HG03575 (cell line): ENCODE measurements around the gene CD300H.
"Not testable (repeated sequence)": the region's sequence is repeated elsewhere in the genome, so short reads cannot be mapped to it uniquely, and the experiment has no call there.

Experiments used
- ATAC-seq: cut with Tn5 transposase; IDR thresholded peaks from one replicate; pipeline ENCODE4 v1.9.1; 2021; ENCODE audit not compliant: unreplicated experiment, insufficient number of reproducible peaks, low FRiP score; ENCODE audit errors: extremely low read depth

The CD300H gene

DNA sequence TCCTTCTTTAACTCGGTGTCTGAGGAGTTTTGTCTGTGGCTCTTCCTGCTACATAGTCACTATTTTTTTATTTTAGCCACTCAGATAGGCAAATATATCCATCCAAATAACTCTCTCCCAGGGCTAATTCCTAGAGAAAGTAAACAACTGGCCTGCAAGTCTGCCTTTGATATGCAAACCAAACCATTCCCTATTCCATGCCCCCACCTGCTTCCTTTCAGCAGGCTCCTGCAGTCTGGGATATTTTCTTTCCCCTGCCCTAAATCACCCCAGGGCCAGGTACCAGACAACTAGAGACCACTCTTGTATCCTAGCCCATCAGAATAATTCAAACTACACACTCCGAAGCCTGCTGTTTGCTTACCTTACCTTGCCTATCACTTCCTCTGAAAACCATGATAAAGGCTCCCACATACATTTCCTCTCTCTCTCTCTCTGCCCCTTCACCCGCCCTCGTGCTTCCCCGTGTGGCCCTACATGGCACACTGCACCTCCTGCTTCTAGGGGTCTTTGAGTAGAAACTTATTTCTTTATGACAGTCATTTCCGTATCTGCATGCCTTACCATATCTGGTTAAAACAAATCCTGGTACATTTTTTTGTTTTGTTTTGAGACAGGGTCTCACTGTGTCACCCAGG is 8.3 kb downstream of the CD300H start:
- ATAC-seq, result no peak

DNA sequence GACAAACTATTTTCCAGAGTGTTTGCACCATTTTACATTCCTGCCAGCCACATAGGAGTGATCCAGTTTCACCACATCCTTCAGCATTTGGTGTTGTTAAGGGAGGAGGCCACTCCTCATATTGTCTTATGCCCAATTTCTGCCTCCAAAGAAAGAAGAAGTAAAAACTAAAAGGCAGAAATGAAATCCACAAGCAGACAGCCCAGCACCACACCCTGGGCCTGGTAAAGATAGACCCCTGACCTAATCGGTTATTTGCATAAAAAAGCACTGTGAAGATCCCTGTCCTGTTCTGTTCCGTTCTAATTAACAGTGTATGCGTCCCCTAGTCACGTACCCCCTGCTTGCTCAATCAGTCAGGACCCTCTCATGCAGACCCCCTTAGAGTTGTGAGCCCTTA is 8.9 kb downstream of the CD300H start:
- ATAC-seq, result not testable (repeated sequence)

DNA sequence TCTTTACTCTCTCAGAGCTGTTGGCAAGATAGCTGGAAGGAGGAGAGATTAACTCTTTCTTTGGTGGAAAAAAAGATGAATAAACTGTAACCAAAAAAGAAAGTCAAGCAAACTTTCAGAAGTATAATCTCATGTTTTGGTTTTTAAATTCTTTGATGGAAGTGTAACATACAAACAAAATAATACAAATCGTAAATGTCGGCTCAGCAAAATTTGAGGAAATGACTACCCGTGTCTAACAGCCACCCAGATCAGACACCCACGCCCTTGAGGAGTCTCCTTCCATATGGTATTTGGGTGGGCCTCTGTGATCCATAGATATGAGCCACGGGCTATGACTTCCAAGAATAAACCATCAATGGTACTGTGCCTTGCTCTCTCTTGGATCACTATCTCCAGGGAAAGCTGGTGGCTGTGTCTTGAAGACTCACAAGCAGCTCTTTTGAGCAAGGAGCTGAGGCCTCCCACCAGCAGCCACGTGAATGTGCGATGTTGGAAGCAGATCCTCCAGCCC is 11.8 kb downstream of the CD300H start:
- ATAC-seq, result no peak

DNA sequence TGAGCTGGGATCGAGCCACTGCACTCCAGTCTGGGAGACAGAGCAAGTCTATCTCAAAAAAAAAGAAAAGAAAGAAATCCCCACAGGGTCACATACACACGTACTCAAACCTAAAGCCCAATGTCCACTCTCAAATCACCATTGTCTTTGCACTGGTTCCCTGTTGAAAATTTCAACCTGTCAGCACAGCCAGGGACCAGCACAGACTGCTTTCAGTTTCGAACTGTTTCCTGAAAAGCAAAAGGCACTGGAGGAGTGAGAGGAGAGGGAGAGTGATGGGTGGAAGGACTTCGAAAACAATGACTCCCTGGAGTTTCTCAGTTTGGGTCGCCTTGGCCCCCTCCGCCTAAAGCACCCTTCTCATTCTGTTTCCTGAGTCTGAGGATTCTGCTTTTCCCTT is 12.4 kb downstream of the CD300H start:
- ATAC-seq, result no peak

DNA sequence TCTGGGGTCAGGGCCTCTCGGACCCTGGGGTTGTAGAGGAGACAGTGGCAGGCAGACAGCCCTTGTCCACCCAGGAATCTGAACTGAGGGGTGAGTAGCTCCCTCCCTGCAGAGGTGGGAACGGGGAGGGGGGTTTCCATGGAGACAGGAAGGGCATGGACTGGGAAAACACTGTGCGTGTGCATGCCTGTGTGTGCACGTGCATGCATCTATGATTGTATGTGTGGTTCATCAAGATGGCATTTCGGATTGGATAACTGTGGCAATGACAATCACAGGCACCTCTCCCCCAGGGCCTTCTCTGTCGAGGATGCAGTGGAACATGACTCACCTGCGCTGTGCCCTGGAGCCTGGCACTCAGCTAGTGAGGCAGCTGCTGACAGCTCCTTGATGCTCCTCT is 15.3 kb downstream of the CD300H start:
- ATAC-seq, result no peak

DNA sequence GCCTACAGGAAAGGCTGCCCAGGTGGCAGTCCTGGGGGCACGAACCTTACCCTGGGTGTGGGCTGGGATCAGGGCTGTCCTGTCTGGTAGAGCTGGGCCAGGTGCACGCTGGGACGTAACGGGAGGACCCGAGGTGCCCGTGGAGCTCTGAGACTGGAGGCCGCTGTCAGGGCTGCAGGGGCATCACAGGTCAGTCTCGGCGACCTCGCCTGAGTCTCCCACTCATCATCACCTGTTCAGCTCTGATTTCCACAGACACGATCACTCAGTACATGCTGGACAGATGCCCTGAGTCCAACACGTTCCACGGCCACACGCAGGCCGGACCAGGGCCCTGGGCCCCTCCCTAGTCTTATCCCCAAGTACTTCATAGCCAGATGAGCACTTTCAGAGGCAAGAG is 16.7 kb downstream of the CD300H start:
- ATAC-seq, result no peak

DNA sequence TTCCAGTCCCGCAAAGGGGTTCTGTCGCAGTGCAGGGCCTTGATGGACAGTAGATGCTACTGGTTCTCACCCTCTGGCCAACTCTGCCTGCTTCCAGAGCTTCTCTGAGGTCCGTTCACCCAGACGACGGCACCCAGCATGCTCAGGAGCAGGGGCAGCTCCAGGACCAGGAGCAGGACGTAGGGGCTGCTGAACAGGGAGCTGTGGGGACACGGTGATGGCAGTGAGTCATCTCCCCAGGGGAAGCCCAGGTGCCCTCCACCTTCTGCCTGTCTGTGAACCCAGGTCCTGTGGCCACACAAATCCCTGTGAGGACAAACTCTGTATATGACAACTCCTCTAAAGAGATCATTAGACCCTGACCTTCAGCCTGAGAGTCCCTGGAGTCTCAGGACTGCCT is 18.0 kb downstream of the CD300H start:
- ATAC-seq, result no peak

DNA sequence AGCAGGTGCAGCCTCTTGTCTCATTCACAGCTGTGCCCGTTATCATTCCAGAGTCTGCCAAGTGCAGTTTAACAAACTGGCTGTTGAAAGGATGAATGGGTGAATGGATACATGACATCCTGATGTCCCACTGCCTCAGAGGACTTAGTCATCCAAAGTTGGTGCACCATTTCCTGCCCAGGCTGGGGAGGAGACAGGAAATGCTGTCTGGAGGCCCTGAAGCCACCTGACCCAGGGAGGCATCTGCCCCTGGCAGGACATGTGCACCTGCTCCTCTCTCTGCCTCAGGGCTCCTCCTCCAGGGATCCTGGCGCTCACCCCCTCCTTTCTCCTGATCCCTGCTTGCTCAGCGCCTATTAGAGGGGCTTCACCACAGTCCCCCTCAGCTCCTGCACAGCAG is 19.6 kb downstream of the CD300H start:
- ATAC-seq, result no peak

DNA sequence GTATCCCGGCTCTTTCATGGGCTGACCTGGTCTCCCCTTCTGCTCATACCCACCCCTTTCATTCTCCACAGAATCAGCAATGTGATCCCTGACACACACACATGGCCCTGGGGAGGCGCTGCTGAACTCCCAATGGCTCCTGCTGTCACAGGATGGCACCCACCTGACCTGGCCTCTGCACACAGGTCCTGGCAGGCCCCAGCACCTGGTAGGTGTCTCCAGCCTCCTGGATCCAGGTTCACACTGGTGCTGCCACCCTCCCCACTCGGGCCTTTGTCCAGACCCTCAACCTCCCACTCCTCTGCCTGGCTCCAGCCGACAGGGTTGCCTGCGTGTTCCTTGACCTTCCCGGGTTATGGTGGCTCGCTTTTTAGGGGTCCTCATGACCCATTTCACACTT is 20.0 kb downstream of the CD300H start:
- no peak for ATAC-seq

DNA sequence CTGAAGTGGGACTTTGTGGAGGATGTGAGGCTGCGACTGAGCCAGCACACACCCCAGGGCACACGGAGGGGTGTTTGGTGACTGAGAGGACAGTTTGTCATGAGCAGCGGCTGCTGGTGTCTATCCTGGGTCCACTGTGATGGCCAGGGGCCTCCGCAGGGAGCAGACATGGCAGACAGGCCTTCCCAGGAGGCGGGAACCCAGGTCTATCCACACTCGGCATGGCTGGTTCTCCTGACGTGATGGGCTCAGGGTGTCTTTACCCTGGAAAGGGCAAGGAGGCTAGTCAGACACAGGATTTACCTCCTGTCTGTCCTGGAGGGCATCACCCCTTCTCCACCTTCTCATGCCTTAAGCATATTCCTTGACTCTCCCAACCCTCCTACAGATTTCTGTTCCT is 20.7 kb downstream of the CD300H start:
- ATAC-seq, result no peak

DNA sequence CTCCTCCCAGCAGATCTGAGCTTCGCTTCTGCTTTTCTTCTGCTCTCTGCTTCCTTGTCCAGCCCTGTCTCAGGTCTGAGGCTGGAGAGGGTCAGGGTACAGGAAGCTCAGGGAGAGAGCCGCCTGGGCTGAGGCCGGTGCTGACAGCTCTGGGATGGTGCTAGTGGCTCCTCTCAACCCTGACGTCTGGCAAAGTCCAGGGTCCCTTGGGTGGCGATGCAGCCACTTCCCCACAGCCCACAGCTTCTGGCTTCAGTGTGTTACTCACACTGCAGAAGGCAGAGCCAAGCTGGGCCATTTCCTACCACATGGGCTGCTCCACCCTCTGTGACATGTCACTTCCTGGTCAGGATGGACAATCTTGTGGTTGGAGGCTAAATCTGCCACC is 21.5 kb downstream of the CD300H start, which contains the start of gene CD300C:
Gene CD300C (minus strand): TSS at position 273 of the 388 bp plus-strand sequence. CDS start 333 bp downstream, outside the sequence.
- no peak for ATAC-seq

DNA sequence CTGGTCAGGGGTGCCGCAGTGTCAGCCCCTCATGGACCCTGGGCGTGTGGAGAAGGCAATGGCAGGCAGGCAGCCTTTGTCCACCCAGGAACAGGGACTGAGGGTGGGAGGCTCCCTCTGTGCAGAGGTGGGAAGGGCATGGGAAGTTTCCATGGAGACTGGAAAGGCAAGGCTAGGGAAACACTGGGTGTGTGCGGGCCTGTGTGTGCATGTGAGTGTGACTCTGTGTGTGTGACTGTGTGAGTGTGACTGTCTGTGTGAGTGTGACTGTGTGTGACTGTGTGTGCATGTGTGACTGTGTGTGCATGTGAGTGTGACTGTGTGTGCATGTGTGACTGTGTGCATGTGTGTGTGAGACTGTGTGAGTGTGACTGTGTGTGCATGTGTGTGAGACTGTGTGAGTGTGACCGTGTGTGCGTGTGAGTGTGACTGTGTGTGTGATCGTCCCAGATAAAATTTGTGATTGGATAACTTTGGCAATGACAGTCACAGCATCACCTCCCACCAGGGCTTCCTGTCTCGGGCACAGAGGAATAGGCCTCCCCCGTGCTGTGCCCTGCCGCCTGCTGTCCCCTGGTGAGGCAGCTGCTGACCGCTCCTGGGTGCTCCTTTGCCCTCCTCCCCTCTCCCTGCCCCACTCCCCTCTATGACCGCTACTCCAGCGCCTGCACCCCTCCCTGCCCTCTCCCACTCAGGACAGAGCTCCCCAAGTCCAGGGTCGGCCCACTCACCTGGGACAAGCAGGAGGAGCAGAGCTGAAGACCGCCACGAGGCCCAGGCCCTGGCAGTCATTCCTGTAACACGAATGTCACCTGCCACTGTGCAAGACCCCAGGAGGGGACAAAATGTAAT is 22.1 kb downstream of the CD300H start:
- ATAC-seq, result no peak

DNA sequence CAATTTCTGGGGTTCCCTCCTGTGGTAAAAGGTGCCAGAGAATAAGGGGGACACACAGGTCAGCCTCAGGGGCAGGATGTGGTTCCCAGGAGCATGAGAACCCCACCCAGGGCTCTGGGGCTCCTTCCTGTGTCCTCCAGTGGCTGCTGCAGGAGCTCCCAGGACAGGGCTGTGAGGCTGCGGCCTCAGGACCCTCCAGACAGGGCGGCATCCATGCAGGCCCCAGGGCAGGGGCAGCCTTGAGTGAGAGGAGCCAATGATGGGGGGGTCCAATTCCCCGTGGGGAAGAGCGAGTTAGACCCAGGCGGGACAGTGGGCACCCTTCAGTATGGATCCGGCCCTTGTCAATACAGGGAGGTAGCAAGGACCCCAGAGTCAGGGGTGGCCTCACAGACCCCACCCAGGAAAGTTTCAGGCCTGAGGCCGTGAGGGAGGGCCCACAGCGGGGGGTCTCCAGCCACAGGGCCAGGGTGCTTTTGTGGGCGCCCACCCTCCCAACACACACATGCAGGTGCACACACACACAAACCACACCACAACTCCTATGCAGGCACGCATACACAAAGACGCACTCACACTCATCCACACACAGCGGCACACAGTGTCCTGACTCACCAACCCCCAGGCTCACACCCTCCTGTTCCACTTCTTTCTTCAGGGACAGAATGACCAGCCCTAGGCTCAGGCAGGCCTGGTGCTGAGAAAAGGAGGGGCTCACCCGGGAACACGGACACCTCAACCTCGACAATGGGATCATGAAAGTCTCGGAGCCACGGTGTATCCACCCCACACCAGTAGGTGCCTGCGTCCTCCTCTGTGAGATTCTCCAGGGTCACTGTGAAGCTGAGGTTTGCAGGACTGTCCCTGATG is 23.2 kb downstream of the CD300H start:
- no peak for ATAC-seq

DNA sequence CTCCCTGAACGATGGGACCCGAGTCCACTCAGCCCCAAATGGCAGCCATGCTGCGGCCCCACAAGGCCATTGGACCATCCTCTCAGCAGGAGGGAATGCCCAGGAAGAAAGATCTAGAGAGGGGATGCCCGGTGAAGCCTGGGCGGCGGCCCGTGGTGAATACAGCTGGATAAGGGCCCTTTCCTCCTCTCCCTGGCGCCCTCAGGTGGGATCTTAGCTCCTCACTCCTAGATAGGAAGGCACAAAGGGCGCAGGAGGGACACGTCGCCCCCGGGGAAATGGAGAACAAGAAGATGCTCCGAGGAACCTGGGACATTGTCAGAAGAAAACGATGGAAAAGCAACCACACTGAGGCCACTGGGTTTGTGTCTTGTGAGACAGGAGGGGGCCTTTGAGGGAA is 23.9 kb downstream of the CD300H start:
- no peak for ATAC-seq

DNA sequence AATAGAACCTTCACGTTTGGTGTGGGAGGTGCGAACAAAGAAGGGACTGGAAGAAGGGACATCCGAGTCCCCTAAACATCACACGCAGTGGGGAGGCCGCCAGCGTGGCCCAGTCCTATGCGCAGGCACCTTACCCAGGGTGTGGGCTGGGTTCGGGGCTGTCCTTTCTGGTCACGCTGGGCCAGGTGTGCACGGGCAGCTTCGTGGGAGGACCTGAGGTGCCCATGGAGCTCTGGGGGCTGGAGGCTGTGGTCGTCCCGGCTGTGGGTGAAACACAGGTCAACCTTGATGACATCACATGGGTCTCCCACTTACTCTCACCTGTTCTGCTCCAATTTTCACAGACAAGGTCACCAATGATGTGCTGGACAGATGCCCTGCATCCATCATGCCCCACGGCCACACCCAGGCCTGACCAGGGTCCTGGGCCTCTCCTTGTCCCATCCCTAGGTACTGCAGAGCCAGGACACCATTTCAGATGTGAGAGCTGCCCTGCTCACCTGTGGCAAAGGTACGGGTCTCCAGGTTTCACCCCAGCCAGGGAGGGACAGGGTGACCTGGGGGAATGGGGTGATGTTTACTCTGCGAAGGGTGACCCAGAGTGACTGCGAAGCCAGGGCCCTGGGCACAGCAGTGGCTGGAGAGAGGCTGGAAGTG is 24.5 kb downstream of the CD300H start:
- no peak for ATAC-seq

DNA sequence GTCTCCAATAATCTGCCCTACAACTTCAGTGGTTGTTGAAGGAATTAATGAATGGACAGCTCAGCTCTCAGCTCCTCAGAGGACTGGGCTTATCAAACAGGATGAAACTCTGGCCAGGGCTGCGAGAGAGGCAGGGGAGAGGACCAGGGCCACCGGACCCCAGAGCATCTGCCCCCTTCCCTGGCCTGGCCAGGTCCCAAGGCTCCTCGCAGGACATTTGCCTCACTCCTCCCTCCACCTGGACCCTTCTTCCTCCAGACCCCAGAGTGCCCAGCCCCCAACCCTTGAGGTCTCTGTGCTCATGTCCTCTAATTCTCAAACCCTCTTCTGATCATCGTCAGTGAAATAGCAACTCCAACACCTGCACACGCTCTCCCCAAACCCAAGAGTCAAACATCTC is 25.1 kb downstream of the CD300H start:
- no peak for ATAC-seq

DNA sequence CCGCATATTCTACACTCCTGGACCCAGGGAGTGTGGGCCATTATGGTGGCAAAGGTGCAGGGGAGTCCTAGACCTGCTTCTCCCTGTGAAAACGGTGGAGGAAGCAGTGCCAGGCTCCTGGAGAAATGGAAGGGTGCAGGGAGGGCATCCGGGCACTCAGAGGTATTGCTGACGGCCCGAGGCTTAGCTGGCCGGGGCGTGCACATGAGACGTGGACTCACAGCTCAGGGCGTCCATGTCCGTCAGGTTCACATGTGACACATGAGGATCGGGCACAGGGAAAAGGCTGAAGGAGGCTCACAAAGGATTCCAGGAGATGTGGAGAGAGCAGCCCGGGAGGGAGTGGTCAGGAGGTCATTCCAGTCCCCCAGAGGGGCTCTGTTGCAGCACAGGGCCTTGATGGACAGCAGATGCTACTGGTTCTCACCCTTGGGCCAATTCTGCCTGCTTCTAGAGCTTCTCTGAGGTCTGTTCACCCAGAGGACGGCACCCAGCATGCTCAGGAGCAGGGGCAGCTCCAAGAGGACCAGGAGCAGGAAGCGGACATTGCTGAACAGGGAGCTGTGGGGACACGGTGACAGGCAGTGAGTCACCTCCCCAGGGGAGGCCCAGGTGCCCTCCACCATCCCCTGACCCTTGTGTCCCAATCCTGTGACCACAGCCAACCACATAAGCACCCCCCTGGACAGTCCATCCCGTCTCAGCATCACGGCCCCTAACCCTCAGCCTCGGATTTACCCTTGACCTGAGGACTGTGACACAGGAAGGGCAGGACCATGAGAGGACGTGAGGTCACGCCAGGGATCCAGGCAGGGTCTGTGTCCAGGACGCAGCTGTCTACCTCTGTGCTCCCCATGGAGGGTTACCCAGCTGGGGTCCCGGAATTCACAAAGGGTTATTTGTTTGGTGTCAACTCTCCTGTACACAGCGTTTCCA is 25.9 kb downstream of the CD300H start:
- ATAC-seq, result no peak

DNA sequence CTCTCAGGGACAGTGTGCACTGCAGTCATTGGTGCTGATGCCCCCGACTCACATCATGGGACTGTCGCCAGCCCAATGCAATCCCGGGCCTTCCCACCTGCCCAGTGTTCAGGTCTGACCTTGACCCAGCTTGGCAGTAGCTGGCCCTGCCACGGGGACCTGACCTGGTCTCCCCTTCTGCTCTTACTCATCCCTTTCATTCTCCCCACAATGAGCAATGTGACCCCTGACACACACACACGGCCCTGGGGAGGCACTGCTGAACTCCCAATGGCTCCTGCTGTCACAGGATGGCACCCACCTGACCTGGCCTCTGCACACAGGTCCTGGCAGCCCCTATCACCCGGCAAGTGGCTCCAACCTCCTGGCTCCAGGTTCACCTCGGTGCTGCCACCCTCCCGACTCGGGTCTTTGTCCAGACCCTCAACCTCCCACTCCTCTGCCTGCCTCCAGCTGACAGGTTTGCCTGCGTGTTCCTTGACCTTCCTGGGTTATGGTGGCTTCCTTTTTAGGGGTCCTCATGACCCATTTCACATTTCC is 28.0 kb downstream of the CD300H start:
- ATAC-seq, result no peak
